Upper lobe of right lung (tissue), 1 donor: ENCODE measurements around the gene LGI1. TPM values are rescaled to one million over a fixed set of nuclear protein-coding genes. Genes with fewer than 3 reads are reported as not detected.

ENCODE experiments used
- ATAC-seq: fragments of 200-7000 bp; cut with Tn5 transposase; one replicate; pipeline ENCODE4 v1.9.1; 2020; ENCODE audit warnings: mild to moderate bottlenecking, moderate library complexity
- DNase-seq: peaks from one replicate; pipeline ENCODE4 v3.0.0-alpha.2; 2020
- H3K27ac ChIP-seq: fragments of 200-600 bp; one replicate; pipeline ENCODE4 v1.8.0; 2022
- H3K27me3 ChIP-seq: fragments of 200-600 bp; one replicate; pipeline ENCODE4 v1.8.0; 2022; ENCODE audit warnings: mild to moderate bottlenecking
- H3K36me3 ChIP-seq: fragments of 200-600 bp; one replicate; pipeline ENCODE4 v1.8.0; 2022
- H3K4me1 ChIP-seq: fragments of 200-600 bp; one replicate; pipeline ENCODE4 v1.8.0; 2022
- H3K4me3 ChIP-seq: fragments of 200-600 bp; one replicate; pipeline ENCODE4 v1.8.0; 2022; ENCODE audit warnings: mild to moderate bottlenecking
- H3K9me3 ChIP-seq: fragments of 200-600 bp; one replicate; pipeline ENCODE4 v1.8.0; 2022
- CTCF ChIP-seq: fragments of 200-600 bp; IDR thresholded peaks from one replicate; pipeline ENCODE4 v1.8.0; 2022; ENCODE audit warnings: antibody characterized with exemption
- intact Hi-C: fragments of 100-400 bp; cut with DNase I; formaldehyde crosslinking; loops from one replicate; pipeline ENCODE4 v1.11.0; 2022
- total RNA-seq: library from RNA; stranded (reverse); fragmentation: NEBNext Ultra II Directional; extraction: Animal tissue kit (Norgen Biotek cat#: 25700); gene quantifications from one replicate; pipeline ENCODE4 v1.2.1, GENCODE V29; 2021
- donor health status: DM: no; HTN: yes; CAD: no; lungs with severe emphysema.

LGI1 gene
- total RNA-seq, 1 donor from 2014 or later = not detected

GRCh38 chr10:93768892-93769291, 11.2 kb downstream of the LGI1 start:
- Histone ChIP-seq H3K9me3 (no peaks in the 10 kb centered on the region), H3K4me1 (no peaks in the 10 kb centered on the region), H3K4me3 (no peak overlapping the region), H3K27ac (no peak overlapping the region), H3K27me3 (no peaks in the 10 kb centered on the region), H3K36me3 (no peaks in the 10 kb centered on the region)
- TF ChIP-seq CTCF = no peak
- intact Hi-C loops = no loop called here
- no peak for DNase-seq
- no peak for ATAC-seq

GRCh38 chr10:93771354-93771753, 13.6 kb downstream of the LGI1 start:
- no peaks in the 10 kb centered on the region for H3K27me3 ChIP-seq
- H3K36me3 ChIP-seq = no peaks in the 10 kb centered on the region
- no peaks in the 10 kb centered on the region for H3K9me3 ChIP-seq
- TF ChIP-seq CTCF = no peak
- DNase-seq (no peak), ATAC-seq (no peak)
- no peak overlapping the region for H3K27ac ChIP-seq
- no peak overlapping the region for H3K4me3 ChIP-seq
- H3K4me1 ChIP-seq = no peaks in the 10 kb centered on the region
- intact Hi-C loops = no loop called here

GRCh38 chr10:93773120-93773519, 15.4 kb downstream of the LGI1 start:
- no peaks in the 10 kb centered on the region for H3K9me3 ChIP-seq
- no peak overlapping the region for H3K27ac ChIP-seq
- no peak for TF ChIP-seq CTCF
- DNase-seq = no peak
- no peaks in the 10 kb centered on the region for H3K4me1 ChIP-seq
- no peaks in the 10 kb centered on the region for H3K27me3 ChIP-seq
- no peak for ATAC-seq
- intact Hi-C loops = no loop called here
- H3K4me3 ChIP-seq = no peak overlapping the region
- H3K36me3 ChIP-seq = no peaks in the 10 kb centered on the region

GRCh38 chr10:93773705-93774104, 16.0 kb downstream of the LGI1 start:
- Histone ChIP-seq H3K9me3 (no peaks in the 10 kb centered on the region), H3K4me1 (no peaks in the 10 kb centered on the region), H3K36me3 (no peaks in the 10 kb centered on the region), H3K27me3 (no peaks in the 10 kb centered on the region), H3K4me3 (no peak overlapping the region), H3K27ac (no peak overlapping the region)
- ATAC-seq = no peak
- no peak for TF ChIP-seq CTCF
- DNase-seq = no peak
- intact Hi-C loops = no loop called here

GRCh38 chr10:93775356-93775755, 17.6 kb downstream of the LGI1 start:
- TF ChIP-seq CTCF = no peak
- no peak overlapping the region for H3K27ac ChIP-seq
- no peaks in the 10 kb centered on the region for H3K9me3 ChIP-seq
- intact Hi-C loops = no loop called here
- no peak for ATAC-seq
- DNase-seq = no peak
- H3K36me3 ChIP-seq = no peaks in the 10 kb centered on the region
- H3K27me3 ChIP-seq = no peaks in the 10 kb centered on the region
- no peaks in the 10 kb centered on the region for H3K4me1 ChIP-seq
- H3K4me3 ChIP-seq = no peak overlapping the region

- Histone ChIP-seq H3K9me3 (no peaks in the 10 kb centered on the region), H3K27me3 (no peaks in the 10 kb centered on the region), H3K36me3 (no peaks in the 10 kb centered on the region), H3K4me1 (no peaks in the 10 kb centered on the region), H3K27ac (no peak overlapping the region), H3K4me3 (no peak overlapping the region)
- DNase-seq (no peak), ATAC-seq (no peak)
- no peak for TF ChIP-seq CTCF
- intact Hi-C loops = no loop called here
Observed at GRCh38 chr10:93777092-93777491, 19.4 kb downstream of the LGI1 start.
